ENCODE results near the gene PIK3IP1. TPM values are rescaled to one million over a fixed set of nuclear protein-coding genes. Genes with fewer than 3 reads are reported as not detected.

Gene PIK3IP1
- total and polyA plus RNA-seq, 9 of the 15 experiments (the other 6 are each of a cell fraction or from before 2014, with no cell fraction given), result 0.11 to 1.3 (median 0.77) TPM

DNA sequence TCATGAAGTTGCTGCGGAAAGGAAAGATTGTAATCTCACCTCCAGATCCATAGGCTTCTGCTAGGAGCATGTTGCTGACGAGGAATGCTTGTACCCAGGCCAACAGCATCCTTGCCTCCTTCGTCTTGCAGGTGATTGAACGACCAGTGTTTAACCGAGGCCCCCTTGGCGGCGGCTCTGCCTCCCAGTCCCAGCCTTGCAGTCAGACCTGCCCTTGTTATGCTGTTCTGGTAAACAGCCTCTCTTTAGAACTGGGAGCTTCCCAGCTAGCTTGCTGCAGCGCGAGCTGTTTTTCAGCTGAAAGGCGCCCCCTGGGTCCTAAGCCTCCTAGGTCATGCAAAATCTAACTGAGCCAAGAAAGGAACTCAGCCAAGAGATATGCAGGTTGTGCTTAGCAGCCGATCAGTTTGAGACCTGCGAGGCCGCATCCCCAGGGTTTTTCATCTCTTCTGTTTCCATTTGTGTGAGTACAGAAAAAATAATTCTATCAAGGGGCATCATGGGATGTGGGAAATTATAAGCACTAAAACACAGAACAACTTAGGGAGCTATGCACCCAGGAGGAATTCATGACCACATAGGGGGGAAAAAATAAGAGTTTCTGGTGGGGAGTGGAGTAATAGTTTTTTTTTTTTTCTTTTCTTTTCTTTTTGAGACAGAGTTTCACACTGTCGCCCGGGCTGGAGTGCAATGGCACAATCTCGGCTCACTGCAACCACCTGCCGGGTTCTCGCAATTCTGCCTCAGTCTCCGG is at the start of gene PIK3IP1 (continued):
- TF ChIP-seq, protein P1, sequence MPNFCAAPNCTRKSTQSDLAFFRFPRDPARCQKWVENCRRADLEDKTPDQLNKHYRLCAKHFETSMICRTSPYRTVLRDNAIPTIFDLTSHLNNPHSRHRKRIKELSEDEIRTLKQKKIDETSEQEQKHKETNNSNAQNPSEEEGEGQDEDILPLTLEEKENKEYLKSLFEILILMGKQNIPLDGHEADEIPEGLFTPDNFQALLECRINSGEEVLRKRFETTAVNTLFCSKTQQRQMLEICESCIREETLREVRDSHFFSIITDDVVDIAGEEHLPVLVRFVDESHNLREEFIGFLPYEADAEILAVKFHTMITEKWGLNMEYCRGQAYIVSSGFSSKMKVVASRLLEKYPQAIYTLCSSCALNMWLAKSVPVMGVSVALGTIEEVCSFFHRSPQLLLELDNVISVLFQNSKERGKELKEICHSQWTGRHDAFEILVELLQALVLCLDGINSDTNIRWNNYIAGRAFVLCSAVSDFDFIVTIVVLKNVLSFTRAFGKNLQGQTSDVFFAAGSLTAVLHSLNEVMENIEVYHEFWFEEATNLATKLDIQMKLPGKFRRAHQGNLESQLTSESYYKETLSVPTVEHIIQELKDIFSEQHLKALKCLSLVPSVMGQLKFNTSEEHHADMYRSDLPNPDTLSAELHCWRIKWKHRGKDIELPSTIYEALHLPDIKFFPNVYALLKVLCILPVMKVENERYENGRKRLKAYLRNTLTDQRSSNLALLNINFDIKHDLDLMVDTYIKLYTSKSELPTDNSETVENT (CRISPR knock-in tag; IDR thresholded peaks at IDR 0.05), result no peak
- TF ChIP-seq, protein P2, sequence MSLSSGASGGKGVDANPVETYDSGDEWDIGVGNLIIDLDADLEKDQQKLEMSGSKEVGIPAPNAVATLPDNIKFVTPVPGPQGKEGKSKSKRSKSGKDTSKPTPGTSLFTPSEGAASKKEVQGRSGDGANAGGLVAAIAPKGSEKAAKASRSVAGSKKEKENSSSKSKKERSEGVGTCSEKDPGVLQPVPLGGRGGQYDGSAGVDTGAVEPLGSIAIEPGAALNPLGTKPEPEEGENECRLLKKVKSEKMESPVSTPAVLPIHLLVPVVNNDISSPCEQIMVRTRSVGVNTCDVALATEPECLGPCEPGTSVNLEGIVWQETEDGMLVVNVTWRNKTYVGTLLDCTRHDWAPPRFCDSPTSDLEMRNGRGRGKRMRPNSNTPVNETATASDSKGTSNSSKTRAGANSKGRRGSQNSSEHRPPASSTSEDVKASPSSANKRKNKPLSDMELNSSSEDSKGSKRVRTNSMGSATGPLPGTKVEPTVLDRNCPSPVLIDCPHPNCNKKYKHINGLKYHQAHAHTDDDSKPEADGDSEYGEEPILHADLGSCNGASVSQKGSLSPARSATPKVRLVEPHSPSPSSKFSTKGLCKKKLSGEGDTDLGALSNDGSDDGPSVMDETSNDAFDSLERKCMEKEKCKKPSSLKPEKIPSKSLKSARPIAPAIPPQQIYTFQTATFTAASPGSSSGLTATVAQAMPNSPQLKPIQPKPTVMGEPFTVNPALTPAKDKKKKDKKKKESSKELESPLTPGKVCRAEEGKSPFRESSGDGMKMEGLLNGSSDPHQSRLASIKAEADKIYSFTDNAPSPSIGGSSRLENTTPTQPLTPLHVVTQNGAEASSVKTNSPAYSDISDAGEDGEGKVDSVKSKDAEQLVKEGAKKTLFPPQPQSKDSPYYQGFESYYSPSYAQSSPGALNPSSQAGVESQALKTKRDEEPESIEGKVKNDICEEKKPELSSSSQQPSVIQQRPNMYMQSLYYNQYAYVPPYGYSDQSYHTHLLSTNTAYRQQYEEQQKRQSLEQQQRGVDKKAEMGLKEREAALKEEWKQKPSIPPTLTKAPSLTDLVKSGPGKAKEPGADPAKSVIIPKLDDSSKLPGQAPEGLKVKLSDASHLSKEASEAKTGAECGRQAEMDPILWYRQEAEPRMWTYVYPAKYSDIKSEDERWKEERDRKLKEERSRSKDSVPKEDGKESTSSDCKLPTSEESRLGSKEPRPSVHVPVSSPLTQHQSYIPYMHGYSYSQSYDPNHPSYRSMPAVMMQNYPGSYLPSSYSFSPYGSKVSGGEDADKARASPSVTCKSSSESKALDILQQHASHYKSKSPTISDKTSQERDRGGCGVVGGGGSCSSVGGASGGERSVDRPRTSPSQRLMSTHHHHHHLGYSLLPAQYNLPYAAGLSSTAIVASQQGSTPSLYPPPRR (CRISPR knock-in tag; IDR thresholded peaks at IDR 0.05; ENCODE audit: borderline replicate concordance), result no peak
- no peak for TF ChIP-seq ETV5 (CRISPR knock-in tag; IDR thresholded peaks at IDR 0.05; ENCODE audit: low read depth)
- TF ChIP-seq SIX5 (IDR thresholded peaks at IDR 0.05; ENCODE audit: borderline replicate concordance in 1 of 2, insufficient read depth in 1 of 2, low read depth in 1 of 2, low read length in 2 of 2), result no peak
- TF ChIP-seq PTRF (tag; IDR thresholded peaks at IDR 0.05), result no peak
- TF ChIP-seq JUN (IDR thresholded peaks at IDR 0.05; ENCODE audit: borderline replicate concordance, low read depth, low read length), result 0 out of 2 replicates have a peak, but pooled peaks have one; percentile 27
- no peak for TF ChIP-seq JUN (CRISPR knock-in tag; IDR thresholded peaks at IDR 0.05; ENCODE audit: borderline replicate concordance)
- no peak for TF ChIP-seq ILK (tag; IDR thresholded peaks at IDR 0.05; ENCODE audit: borderline replicate concordance, low read depth)
- no peak for TF ChIP-seq ZNF124 (CRISPR knock-in tag; IDR thresholded peaks at IDR 0.05)
- TF ChIP-seq, protein P3, sequence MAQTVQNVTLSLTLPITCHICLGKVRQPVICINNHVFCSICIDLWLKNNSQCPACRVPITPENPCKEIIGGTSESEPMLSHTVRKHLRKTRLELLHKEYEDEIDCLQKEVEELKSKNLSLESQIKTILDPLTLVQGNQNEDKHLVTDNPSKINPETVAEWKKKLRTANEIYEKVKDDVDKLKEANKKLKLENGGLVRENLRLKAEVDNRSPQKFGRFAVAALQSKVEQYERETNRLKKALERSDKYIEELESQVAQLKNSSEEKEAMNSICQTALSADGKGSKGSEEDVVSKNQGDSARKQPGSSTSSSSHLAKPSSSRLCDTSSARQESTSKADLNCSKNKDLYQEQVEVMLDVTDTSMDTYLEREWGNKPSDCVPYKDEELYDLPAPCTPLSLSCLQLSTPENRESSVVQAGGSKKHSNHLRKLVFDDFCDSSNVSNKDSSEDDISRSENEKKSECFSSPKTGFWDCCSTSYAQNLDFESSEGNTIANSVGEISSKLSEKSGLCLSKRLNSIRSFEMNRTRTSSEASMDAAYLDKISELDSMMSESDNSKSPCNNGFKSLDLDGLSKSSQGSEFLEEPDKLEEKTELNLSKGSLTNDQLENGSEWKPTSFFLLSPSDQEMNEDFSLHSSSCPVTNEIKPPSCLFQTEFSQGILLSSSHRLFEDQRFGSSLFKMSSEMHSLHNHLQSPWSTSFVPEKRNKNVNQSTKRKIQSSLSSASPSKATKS (CRISPR knock-in tag; IDR thresholded peaks at IDR 0.05), result no peak
- no peak for TF ChIP-seq ZNF282 (CRISPR knock-in tag; IDR thresholded peaks at IDR 0.05)
- TF ChIP-seq, protein P4, sequence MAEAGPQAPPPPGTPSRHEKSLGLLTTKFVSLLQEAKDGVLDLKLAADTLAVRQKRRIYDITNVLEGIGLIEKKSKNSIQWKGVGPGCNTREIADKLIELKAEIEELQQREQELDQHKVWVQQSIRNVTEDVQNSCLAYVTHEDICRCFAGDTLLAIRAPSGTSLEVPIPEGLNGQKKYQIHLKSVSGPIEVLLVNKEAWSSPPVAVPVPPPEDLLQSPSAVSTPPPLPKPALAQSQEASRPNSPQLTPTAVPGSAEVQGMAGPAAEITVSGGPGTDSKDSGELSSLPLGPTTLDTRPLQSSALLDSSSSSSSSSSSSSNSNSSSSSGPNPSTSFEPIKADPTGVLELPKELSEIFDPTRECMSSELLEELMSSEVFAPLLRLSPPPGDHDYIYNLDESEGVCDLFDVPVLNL (CRISPR knock-in tag; IDR thresholded peaks at IDR 0.05; ENCODE audit: low read depth), result no peak
- no peak for TF ChIP-seq FUS (optimal IDR thresholded peaks at IDR 0.05; ENCODE audit: low read depth, low read length)
- no peak for TF ChIP-seq CEBPG (CRISPR knock-in tag; IDR thresholded peaks at IDR 0.05)
- no peak for TF ChIP-seq CEBPG (tag; conservative IDR thresholded peaks at IDR 0.05 in 1 of 2, IDR thresholded peaks at IDR 0.05 in 1 of 2)
- 0 out of 2 replicates have a peak, but pooled peaks have one; percentile 27 for TF ChIP-seq FOXJ2 (tag; IDR thresholded peaks at IDR 0.05)
